ENCODE data around the gene FERMT3.
A peak's percentile ranks its signal among the peaks of the same experiment; 100 is the strongest.
"Not testable (repeated sequence)": the region's sequence is repeated elsewhere in the genome, so short reads cannot be mapped to it uniquely, and the experiment has no call there.

Gene FERMT3

DNA sequence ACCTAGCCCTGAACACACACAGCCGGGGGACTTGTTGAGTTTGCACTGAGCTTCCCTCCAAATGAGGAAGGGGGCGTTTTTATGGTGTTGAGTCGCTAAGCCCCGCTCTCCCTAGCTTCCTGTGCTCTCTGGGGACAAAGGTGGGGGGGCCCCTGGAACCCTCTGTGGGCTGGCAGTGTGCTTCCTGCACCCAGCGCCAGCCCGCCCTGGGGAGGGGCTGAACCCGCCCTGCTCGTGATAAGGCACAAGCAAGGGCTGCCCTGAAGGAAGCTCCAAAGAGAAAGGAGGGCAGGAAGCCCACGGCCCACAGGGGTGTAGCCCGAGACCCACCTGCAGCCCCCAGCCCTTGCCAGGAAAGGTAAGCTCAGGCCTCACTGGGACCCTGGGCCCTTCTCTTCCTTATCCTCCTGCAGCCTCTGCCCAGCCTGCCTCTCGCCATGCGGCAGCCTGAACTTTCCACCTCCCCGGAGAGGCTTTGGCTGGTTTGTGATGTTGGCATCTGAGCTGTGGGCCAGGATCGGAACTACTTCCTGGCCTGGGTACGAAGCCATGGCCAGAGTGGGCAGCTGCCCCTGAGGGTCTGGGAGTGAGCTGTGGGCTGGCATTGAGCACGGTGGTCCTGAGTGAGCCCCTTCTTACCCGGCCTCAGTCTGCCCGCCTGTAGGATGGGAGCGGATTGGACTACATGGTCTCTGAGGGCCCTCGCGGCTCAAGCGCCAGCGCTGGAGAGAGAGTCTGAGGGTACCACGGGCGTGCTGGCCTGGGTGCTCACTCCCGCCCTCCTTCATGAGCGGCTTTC is at the start of gene FERMT3:
Gene FERMT3 (plus strand): TSS at position 265 of the 799 bp plus-strand sequence. CDS start 644 bp downstream, outside the sequence.
- DNase-seq = no peak

DNA sequence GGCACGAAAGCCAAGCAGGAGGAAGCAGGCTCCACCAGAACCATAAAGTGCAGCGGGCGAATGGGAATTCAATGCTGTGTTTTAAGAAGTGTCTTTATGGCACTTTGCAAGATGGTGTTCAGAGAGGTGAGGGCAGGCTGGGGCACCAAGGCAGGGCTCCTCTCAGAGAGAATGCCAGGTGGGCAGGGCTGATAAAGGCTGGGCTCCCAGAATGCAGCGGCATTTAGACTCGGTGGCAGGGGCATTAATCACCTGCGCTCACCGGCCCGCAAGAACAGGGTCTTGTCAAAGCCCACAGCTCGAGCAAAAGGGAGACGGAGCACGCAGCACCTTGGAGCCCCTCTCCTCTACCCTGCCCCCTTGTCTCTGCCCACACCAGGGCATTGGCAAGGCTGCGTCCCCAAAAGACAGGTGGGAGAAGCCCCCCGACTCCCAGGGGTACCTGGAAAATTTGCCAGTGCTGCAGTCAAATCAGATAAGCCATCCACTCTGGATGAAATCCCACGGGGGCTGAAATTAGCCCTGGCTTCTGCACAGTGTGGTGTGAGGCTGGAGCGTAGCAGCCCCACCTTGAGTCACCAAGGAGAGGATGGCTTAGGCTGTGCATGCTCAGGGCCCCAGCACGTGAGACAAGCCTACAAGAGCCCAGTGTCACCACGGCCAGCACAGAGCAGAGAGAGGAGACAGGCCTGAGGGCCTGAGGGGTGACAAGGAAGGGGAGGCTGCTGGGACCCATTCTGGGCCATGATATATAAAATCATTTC is 48.7 kb upstream of the FERMT3 start:
- DNase-seq = no peak

DNA sequence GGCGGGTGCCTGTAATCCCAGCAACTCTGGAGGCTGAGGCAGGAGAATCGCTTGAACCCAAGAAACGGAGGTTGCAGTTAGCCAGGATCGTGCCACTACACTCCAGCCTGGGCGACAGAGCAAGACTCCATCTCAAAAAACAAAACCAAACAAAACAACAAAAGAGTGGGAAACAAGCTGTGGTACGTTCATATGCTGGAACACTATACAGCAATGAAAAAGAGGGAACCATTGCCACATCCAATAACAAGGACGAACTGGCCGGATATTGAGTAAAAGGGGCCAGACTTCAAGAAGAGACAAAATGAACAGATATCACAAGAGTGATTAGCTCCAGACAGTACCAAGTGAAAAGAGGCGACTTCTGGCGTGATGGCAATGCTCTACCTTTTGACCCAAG is 45.5 kb upstream of the FERMT3 start:
- DNase-seq = no peak

DNA sequence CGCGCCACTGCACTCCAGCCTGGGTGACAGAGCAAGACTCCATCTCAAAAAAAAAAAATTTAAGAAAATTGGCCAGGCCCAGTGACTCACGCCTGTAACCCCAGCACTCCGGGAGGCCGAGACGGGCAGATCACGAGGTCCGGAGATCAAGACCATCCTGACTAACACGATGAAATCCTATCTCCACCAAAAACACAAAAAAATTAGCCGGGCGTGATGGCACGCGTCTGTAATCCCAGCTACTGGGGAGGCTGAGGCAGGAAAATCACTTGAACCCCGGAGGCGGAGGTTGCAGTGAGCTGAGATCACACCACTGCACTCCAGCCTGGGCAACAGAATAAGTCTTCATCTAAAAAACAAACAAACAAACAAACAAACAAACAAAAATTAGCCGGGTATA is 43.8 kb upstream of the FERMT3 start:
- not testable (repeated sequence) for DNase-seq

DNA sequence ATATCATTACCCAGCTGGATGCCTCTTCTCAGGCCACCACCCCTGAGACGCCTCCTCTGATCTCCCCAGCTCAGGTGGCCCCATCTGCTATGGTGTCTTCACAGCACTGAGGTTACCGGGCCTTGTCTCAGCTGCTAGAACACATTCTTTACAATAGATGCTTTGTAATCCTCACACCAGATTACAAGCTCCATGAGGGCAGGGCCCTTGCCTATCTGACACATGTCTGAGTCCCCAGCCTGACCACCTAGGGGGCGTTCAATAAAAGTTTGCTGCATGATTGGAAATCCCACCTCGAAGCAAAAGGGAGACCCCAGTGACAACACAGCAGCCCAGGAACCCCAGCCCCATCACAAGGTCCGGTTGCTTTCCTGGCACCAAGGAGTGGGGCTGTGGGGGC is 42.6 kb upstream of the FERMT3 start:
- DNase-seq = no peak

DNA sequence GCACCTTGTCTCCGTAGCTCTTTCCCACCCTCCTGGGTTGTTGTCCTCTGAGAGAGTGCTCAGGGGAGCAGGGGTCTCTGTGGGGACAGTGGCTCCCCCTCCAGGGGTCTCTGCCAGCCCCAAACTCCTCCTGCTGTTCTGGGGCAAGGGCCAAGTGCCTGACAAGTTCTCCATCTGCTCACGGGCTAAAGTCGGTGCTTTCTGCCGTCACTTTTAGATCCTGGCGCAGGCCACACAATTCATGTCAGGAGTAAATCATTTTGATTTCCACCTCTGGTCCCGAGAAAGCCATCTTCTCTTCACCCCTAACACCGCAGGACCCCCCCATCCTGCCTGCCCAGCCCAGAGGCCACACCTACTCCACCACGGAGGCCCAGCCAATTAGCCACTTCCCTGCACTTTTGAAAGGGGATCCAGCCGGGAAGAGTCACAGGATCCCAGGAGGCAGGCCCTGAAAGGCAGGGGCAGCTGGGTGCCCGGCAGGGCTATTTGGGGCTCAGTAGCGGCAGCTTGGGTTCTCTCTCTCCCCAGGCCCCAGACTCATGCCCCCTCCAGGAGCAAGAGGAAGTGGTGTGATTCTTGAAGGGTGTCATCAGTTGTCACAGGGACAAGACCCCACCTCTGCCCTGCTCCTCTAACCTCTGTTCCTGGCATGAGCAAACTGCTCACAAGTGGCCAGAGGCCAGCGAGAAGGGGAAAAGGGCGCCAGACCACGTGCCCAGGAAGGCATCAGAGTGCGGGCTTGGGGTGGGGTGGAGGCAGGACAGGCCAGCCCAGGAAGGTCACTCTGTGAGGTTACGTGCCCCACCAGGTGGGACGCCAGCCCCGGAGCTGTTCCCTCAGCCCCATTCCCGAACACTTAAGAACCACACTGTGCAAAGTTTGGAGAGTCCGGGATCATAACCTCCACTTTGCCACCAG is 41.9 kb upstream of the FERMT3 start:
- DNase-seq = no peak

DNA sequence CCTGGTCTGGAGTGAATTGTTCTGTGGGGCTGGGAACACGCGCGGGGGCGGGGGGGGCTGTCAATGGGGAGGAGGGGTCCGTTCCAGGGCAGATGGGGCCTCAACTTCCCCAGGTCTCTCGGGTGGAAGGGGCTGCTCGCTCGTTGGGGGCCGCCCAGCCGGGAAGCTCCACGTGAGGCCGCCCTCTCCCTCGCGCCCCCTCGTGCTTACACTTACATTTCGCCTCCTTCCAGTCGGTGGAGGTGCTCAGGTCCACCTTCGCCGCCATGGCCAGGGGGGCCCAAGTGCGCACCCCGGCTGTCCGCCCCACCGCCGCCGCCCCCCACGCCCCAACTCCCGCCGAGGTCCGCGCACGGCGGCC is 41.1 kb upstream of the FERMT3 start:
- DNase-seq = no peak

DNA sequence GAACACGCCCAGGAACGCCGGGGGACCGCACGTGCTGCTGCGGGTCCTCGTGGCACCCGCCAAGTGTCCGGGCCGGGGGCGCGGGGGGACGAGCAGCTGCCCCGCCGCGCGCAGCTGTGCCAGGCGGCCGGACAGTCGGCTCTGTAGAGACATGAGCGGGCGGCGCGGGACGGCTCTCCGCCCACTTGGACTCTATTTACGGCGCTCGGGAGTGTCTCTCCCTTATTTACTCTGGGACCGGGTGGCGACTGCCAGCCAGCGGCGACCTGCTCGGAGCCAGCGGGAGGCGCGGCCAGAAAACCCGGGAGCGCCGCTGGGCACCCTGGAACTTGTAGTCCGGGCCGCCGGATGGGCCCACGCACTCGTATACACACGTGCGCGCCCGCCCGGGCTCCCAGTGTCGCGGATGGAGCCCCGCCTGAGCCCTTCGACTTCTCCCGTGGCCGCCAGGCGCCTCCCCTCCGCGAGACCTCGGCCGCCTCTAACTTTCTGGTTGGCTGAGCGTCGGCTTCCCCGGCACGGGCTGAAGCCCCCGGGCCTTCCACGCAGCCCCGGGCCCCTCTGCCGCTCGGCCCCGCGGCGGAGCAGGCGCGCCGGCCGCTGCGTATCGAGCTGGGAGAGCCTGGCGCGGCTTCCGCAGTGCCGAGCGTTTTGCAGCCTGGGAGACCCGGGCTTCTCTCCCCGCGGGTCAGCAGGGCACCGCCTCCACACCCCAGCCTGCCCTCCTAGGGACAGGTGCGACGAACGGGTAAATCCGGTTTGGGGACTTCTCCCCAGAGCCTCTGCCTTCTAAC is 40.5 kb upstream of the FERMT3 start, which contains the start of gene MACROD1:
Gene MACROD1 (minus strand): TSS at position 272 of the 794 bp plus-strand sequence. CDS start 119 bp downstream, at position 153.
- DNase-seq = peak; percentile 29

DNA sequence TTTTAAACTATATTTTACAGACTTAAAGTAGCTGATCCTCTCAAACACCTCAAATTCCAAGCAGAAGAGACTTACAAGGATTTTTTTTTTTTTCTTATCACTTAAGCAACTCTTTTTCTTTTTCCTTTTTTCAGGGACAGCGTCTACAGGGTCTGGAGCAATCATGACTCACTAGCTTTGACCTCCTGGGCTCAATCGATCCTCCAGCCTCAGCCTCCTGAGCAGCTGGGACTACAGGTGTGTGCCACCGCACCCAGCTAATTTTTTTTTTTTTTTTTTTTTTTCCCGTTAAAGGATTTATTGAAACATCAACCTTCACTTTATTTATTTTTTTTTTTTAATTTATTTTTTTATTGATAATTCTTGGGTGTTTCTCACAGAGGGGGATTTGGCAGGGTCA is 36.1 kb upstream of the FERMT3 start:
- no peak for DNase-seq

DNA sequence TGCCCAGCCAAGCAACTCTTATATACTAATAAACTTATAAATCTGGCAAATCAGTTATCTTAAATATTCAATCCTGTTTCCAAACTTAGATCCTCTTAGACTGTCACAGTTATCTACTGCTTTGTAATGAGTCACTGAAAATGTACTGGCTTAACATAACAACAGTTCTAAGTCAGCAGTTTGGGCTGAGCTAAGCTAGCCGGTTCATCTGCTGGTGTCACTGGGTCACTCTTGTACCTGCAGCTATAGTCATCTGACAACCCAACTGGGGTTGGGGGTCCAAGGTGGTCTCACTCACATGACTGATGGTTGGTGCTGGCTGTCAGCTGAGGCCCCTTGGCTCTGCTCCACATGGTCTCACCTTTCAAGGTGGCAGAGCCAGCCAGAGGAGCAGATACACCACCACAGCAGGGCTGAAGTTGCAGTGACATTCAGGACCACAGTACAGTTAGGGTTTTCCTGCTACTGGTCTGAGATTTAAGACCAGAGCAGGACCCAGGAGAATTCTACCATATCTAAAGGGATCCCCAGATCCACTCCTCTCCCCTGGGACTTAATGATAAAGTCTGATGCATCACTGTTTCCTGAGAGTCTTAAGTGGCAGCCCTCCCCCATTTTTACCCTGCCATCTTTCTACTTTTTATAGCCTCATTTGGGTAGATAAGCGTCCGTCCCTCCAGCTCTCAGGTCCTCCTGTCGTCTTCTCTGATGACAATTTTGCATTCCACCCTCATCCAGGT is 32.7 kb upstream of the FERMT3 start:
- DNase-seq = no peak

DNA sequence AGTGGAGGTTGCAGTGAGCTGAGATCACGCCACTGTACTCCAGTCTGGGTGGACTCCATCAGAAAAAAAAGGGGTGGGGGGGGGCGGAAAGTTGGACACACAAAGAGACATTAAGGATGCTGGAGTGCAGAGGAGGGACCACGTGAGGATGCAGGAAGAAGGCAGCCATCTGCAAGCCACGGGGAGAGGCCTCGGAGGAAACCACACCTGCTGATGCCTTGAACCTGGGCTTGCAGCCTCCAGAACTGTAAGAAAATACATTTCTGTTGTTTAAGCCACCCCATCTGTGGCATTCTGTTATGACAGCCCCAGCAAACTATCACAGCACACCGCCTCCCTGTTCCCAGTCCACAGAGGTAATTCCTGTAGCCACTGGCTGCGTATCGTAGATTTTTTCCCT is 29.8 kb upstream of the FERMT3 start:
- DNase-seq = no peak

DNA sequence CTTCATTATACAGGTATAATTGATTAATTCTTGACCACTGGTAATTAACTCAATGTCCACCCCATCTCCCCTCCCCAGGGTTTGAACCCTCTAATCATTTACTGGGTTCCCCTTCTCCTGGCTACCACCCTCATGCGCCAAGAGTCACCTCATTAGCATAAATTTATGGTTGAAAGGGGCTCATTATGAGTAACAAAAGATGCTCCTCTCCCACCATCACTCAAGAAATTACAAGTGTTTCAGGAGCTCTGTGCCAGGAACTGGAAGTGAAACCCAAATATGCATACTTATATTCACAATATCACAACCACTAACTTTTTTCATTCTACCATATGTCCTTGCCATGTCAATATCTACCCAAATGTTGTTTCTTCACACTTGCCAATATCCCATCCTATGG is 28.3 kb upstream of the FERMT3 start:
- DNase-seq = no peak

DNA sequence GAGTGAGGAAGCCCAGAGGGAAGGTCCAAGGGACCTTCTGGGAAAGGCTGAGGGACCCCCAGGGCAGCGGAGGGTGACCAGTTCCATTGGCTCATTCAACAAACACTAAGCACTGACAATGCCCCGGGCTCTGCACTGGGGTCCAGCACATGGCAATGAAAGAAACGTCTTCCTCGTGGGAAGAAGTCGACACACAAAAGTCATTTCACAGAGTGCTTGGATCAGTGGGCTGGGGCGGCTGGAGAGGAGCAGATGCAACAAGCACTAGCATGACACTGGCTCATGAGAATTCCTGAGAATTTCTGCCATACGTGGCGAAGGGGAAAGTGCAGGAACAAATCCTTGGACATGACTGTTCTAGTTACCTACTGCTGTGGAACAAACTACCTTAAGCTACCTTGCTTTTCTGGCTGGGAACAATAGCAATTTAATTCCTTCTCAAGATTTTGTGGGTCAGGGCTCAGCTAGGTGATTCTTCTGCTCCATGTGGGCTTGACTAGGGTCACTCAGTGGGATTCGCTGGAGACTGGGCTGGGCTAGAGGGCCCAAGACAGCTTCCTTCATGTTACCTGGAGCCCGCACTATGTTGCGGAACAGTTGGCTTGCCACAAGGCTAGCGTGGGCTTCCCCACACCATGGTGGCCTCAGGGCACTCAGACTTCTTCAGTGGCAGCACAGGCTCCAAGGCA is 27.4 kb upstream of the FERMT3 start:
- no peak for DNase-seq

DNA sequence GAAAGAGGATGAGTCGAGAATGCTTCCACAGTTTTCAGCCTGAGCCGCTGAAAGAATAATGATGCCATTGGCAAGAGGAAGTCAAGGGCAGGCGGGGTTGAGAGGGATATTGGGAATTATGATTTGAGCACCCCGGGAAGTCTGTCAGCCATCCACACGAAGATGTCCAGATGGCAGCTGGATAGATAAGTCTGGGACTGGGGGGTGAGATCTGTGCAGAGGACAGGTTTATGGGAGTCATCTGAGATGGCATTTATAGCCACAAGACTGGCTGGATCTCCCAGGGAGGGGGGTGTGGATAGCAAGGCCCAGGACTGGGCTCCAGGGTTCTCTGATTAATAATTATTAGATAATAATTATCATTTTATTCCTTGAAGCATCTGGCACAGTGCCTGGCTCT is 25.6 kb upstream of the FERMT3 start:
- no peak for DNase-seq

DNA sequence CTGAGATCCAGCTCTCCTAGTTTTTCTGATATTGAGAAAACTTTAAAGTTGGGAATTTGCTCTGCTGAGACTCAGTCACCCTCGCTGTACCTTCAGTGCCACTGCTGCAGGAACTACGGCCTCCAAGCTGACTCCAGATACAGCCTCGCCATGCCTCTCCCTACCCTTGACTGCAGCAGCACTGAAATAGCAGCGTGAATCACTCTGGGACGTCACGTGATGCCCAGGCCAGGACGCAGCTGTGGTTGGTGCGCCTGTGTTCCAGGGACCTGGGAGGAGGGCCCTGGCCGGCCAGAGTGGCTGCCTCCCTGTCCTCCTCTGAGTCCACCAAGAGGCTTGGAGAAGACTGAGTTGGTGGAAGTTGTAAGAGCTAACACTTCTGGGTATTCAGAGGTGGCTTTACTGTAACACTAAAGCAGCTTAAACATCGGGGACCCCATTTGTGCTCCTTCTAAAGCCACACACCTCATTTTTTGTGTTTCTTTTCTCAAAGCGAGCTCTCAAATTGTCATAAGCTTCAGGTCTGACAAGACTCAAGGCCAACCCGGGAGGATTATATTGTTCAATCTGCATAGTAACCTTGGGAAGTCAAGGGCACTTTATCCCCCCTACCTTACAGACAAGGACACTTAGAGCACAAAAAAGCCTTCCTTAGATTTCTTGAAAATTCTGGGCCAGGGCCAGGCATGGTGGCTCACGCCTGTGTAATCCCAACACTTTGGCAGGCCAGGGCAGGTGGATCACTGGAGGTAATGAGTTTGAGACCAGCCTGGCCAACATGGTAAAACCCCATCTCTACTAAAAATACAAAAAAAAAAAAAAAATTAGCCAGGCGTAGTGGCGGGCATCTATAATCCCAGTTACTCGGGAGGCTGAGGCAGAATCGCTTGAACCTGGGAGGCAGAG is 24.8 kb upstream of the FERMT3 start:
- DNase-seq = no peak

DNA sequence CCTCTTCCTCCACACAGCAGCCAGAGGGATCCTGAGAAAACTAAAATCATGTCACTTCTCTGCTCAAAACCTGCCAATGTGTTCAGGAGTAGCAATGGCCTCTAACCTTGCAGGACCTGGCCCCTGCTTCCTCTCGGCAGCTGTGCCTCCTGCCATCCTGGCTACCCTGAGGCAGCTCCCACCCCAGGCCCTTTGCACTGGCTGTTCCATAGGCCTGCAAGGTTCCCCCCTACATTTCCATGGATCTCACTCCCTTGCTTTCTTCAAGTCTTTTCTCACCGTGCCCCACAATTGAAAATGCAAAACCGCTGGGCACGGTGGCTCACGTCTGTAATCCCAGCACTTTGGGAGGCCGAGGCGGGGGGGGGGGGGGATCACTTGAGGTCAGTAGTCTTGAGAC is 22.6 kb upstream of the FERMT3 start:
- DNase-seq = no peak

DNA sequence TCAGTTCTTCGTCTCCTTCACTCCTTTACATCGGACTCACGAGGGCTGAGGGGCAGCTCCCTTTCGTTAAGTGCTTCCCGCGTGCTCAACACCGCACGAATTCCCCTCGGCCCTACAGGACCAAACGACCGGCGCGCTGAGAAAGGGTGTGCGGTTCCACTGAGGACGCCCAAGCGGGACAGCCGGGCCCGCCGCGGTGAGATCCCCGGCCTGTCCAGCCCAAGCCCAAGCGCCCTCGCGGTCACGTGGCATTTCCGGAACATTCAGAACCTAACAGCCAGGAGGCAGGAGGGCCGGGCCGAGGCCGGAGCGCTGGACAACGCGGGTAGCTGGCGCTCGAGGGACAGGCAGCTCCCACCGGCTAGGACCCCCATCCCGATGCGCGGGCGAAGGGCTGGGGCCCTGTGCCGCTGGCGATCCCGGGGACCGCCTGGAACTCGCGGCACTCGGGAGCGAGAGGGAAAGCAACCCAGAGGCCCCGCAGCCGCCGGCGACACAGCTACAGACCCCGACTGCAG is 21.3 kb upstream of the FERMT3 start:
- no peak for DNase-seq

DNA sequence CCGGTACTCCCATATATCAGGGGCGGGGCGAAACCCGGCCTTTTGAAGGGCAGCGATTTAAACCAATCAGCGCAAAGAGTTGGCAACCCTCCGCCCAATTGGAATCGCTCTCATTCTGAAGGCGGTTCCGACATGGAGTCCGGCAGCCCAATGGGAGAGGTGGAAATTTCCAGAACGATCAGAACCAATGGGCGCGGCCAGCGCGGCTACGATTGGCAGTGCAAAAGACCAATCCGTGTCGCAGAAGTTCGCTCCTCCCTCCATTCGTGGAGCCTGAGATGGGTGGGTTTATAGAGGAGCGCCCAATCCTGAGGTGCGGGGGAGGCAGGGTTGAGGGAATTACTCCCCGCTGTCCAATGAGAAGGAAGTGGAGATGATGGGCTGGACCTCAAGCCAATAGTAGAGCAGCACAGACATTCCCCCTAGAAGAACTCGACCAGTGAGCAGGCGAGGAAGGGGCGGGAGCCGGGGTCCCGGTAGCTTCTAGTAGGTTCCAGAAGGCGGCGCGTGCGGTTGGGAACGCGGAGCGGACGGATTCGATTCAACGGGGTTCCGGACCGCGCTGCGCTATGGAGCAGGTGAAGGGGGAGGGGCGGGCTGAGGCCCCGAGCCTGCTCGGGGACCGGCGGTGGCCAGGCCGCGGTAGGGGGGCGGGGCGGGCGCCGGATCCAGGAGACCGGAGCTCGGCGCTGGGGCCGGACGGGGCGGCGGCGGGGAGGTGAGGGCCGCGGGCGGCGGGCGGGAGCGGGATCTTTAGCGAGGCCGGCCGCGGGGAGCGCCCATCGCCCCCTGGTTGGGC is 20.6 kb upstream of the FERMT3 start, which contains the start of gene STIP1:
Gene STIP1 (plus strand): TSS at position 479 of the 799 bp plus-strand sequence. CDS start 91 bp downstream, at position 570.
- DNase-seq = peak; percentile 100

Measured in NCI-H1436 treated with DMSO at 0.1 percent for 48 hours (cell line).